ENCODE results near the gene HCFC1R1.

Gene HCFC1R1

DNA sequence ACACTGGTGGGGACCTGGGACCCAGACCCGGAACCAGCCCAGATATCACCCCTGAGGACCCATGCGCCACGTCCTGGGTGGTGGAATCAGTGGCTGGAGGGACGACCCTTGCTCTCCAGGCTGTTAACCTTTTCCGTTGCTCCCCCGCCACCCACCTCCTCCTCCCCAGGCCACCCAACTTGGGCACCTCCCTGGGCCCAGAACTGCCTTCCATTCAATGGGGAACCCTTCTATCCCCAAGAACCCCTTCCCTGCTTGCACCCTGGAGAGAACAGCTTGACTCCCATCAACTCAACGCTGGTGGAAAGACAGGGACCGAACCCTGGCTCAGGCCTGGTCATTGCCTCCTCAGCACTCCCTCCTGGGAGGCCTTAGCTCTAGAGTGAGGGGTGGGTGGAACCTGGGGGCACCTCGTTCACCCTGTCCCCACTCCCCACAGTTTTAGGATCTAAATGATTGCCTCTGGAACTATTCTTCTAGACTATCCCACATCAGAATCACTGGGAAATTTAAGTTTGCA, 36.0 kb upstream of the HCFC1R1 start:
- Histone ChIP-seq H3K9me3 (ENCODE audit: low read length) (no peaks in the 10 kb centered on the region), H3K9ac (ENCODE audit: low read length) (peak overlapping the region; percentile 89; the same call in 1 of the 2 replicates), H3K4me2 (ENCODE audit: low read length) (peak overlapping the region; percentile 90), H3K27ac (ENCODE audit: low read depth, low read length, poor library complexity, severe bottlenecking) (no peak overlapping the region), H3K4me1 (ENCODE audit: insufficient read depth, low read length, severe bottlenecking) (peaks cover 20% of the 10 kb centered on the region), H3K9me2 (ENCODE audit: low read depth, low read length) (no peaks in the 10 kb centered on the region), H2AFZ (ENCODE audit: low read length) (no peak overlapping the region; the same call in 1 of the 2 replicates), H3K27me3 (ENCODE audit: insufficient read depth, low read length) (no peaks in the 10 kb centered on the region; the same call in 1 of the 2 replicates), H3K4me3 (ENCODE audit: low read depth, low read length, poor library complexity, severe bottlenecking) (peak overlapping the region; percentile 90), H3F3A (ENCODE audit: insufficient read depth, low read length) (no peaks in the 10 kb centered on the region), H4K20me1 (ENCODE audit: insufficient read depth, low read length) (no peaks in the 10 kb centered on the region), H3K36me3 (ENCODE audit: insufficient read depth, low read length) (no peaks in the 10 kb centered on the region), H3K79me2 (ENCODE audit: insufficient read depth, low read length) (no peaks in the 10 kb centered on the region)
- TF ChIP-seq, protein P1, sequence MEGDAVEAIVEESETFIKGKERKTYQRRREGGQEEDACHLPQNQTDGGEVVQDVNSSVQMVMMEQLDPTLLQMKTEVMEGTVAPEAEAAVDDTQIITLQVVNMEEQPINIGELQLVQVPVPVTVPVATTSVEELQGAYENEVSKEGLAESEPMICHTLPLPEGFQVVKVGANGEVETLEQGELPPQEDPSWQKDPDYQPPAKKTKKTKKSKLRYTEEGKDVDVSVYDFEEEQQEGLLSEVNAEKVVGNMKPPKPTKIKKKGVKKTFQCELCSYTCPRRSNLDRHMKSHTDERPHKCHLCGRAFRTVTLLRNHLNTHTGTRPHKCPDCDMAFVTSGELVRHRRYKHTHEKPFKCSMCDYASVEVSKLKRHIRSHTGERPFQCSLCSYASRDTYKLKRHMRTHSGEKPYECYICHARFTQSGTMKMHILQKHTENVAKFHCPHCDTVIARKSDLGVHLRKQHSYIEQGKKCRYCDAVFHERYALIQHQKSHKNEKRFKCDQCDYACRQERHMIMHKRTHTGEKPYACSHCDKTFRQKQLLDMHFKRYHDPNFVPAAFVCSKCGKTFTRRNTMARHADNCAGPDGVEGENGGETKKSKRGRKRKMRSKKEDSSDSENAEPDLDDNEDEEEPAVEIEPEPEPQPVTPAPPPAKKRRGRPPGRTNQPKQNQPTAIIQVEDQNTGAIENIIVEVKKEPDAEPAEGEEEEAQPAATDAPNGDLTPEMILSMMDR (IDR thresholded peaks at IDR 0.05; ENCODE audit: low read length): no peak
- no peak for TF ChIP-seq EZH2 (IDR thresholded peaks at IDR 0.05; ENCODE audit: borderline replicate concordance, low read length)

DNA sequence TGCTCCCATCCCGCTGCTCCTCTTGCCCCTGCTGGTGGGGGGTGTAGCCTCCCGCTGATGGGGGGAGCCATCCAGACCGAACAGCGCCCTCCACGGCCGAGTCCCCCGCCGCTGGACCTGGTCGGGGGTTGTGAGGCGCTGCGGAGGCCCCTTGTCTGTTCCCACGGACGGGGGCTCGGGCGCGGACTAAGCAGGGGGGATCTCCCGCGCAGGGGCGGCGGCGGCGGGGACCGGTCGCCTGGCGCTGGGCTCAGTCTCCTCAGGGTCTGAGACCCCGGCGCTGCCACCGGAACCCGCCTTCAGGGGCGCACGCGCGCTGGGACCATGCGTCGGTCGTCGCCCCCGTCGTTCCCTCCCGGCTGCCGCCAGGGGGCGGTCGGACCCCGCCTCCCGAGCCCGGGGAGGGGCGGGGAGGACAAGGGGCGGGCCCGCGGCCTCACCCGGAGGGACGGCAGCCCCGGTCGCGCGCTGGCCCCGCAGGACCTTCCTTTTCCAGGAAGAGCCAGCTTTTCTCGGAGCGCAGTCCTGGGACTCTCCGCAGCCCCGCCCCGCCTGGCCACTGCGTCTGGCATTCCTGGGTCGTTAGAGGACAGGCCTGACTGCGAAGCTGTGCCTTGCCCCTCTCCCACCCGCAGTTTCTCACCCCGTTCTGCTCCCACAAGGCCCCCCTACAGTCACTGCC, 35.4 kb upstream of the HCFC1R1 start:
- no peaks in the 10 kb centered on the region for H3K9me2 ChIP-seq (ENCODE audit: low read depth, low read length)
- H2AFZ ChIP-seq (ENCODE audit: low read length): peak overlapping the region; percentile 59; the same call in 1 of the 2 replicates
- H3K27ac ChIP-seq (ENCODE audit: low read depth, low read length, poor library complexity, severe bottlenecking): no peak overlapping the region
- no peaks in the 10 kb centered on the region for H4K20me1 ChIP-seq (ENCODE audit: insufficient read depth, low read length)
- H3K36me3 ChIP-seq (ENCODE audit: insufficient read depth, low read length): no peaks in the 10 kb centered on the region
- TF ChIP-seq, protein P1 (IDR thresholded peaks at IDR 0.05; ENCODE audit: low read length): peak; percentile 68
- TF ChIP-seq EZH2 (IDR thresholded peaks at IDR 0.05; ENCODE audit: borderline replicate concordance, low read length): no peak
- H3K4me3 ChIP-seq (ENCODE audit: low read depth, low read length, poor library complexity, severe bottlenecking): peak overlapping the region; percentile 90
- no peaks in the 10 kb centered on the region; the same call in 1 of the 2 replicates for H3K27me3 ChIP-seq (ENCODE audit: insufficient read depth, low read length)
- H3F3A ChIP-seq (ENCODE audit: insufficient read depth, low read length): no peaks in the 10 kb centered on the region
- H3K4me1 ChIP-seq (ENCODE audit: insufficient read depth, low read length, severe bottlenecking): peaks cover 20% of the 10 kb centered on the region
- H3K79me2 ChIP-seq (ENCODE audit: insufficient read depth, low read length): no peaks in the 10 kb centered on the region
- H3K4me2 ChIP-seq (ENCODE audit: low read length): peak overlapping the region; percentile 90
- H3K9me3 ChIP-seq (ENCODE audit: low read length): no peaks in the 10 kb centered on the region
- peak overlapping the region; percentile 89 for H3K9ac ChIP-seq (ENCODE audit: low read length)

DNA sequence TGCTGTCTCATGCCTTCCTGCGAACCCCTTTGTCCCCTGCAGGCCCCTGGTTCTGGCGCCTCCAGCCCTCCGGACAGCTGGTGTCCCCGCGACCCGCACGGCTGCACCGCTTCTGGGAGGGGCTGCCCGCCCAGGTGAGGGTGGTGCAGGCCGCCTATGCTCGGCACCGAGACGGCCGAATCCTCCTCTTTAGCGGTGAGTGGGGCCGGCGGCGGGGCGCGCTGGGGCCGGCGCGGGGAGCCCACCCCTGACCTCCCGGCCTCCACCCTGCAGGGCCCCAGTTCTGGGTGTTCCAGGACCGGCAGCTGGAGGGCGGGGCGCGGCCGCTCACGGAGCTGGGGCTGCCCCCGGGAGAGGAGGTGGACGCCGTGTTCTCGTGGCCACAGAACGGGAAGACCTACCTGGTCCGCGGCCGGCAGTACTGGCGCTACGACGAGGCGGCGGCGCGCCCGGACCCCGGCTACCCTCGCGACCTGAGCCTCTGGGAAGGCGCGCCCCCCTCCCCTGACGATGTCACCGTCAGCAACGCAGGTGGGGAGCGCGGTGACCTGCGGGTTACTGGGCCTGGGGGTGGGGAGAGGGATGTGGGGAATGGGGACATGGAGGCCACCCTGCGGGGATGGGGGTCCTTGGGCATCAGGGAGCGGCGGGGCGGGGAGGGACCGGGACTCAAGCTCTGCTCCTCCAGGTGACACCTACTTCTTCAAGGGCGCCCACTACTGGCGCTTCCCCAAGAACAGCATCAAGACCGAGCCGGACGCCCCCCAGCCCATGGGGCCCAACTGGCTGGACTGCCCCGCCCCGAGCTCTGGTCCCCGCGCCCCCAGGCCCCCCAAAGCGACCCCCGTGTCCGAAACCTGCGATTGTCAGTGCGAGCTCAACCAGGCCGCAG, 34.6 kb upstream of the HCFC1R1 start:
- Histone ChIP-seq H3K27ac (ENCODE audit: low read depth, low read length, poor library complexity, severe bottlenecking) (no peak overlapping the region), H3F3A (ENCODE audit: insufficient read depth, low read length) (no peaks in the 10 kb centered on the region), H3K4me3 (ENCODE audit: low read depth, low read length, poor library complexity, severe bottlenecking) (peak overlapping the region; percentile 90), H3K27me3 (ENCODE audit: insufficient read depth, low read length) (no peaks in the 10 kb centered on the region; the same call in 1 of the 2 replicates), H3K9ac (ENCODE audit: low read length) (peak overlapping the region; percentile 89), H3K36me3 (ENCODE audit: insufficient read depth, low read length) (no peaks in the 10 kb centered on the region), H3K79me2 (ENCODE audit: insufficient read depth, low read length) (no peaks in the 10 kb centered on the region), H3K4me2 (ENCODE audit: low read length) (peak overlapping the region; percentile 90), H3K9me3 (ENCODE audit: low read length) (no peaks in the 10 kb centered on the region), H3K9me2 (ENCODE audit: low read depth, low read length) (no peaks in the 10 kb centered on the region), H3K4me1 (ENCODE audit: insufficient read depth, low read length, severe bottlenecking) (peaks cover 20% of the 10 kb centered on the region), H2AFZ (ENCODE audit: low read length) (peak overlapping the region; percentile 59; the same call in 1 of the 2 replicates), H4K20me1 (ENCODE audit: insufficient read depth, low read length) (no peaks in the 10 kb centered on the region)
- TF ChIP-seq, protein P1 (IDR thresholded peaks at IDR 0.05; ENCODE audit: low read length): no peak; the same call in 1 of the 2 replicates
- no peak for TF ChIP-seq EZH2 (IDR thresholded peaks at IDR 0.05; ENCODE audit: borderline replicate concordance, low read length)

Measured in OCI-LY1 (cell line).